Hematopoietic multipotent progenitor cell treated with erythropoietin and hydrocortisone succinate and interleukin-3 and kit ligand, for 17 days (in vitro differentiated cells): Measurements from ENCODE around the gene FREY1.
"Not testable (repeated sequence)": the region's sequence is repeated elsewhere in the genome, so short reads cannot be mapped to it uniquely, and the experiment has no call there.

ENCODE experiments used
- DNase-seq: peaks from one replicate; pipeline ENCODE4 v3.0.0-alpha.2; 2015; ENCODE audit warnings: low spot score

FREY1 gene

DNA sequence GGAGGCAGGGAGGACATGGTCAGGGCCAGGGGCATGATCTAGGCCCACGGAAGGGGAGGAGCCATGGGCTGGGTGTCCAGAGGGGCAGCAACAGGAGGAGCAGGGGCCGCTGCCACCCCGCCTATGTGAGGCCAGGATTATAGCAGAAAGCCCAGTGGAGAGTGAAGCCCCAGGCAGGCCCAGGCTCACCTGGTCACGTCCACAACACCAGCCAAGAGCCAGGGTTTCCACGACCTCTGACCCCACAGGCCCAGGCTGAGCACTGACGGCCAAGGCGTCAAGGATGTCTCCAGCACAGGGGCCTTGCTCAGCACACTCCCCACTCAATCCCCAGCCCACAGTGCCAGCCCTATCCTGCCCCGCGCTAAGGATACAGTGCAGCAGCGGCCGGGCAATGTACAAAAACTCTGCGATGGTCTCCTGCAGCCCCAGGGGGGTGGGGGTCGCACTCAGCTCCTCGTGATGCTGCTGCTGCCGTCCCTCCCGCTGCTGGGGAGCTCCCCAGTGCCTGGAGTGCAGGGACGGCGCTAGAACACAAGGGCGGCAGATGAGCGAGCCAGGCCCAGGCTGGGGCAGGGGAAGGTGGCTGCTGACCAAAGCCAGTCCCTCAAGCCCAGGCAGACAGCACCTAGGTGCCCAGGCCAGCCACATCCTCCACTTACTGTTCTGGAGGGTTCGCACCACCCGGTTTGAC is 7.0 kb upstream of the FREY1 start:
- no peak for DNase-seq

DNA sequence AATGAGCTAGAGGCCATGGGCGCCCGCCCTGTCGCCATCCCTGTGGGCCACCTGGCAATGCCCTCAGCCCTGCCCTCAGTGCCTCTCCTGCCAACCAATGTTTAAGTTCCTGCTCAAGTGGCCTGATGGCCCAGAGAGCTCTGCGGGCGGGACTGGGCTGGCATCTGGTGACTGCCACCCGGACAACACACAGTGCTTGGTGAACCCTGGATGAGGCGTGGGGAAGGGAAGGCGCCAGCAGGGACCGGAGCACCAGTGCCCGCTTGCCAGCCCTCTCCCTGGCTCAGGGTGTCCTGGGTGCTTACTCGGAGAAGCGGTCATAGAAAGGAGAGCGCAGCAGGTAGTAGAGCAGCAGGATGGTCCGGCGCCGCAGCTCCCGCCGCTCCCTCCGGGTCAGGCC is 6.4 kb upstream of the FREY1 start:
- DNase-seq: no peak

DNA sequence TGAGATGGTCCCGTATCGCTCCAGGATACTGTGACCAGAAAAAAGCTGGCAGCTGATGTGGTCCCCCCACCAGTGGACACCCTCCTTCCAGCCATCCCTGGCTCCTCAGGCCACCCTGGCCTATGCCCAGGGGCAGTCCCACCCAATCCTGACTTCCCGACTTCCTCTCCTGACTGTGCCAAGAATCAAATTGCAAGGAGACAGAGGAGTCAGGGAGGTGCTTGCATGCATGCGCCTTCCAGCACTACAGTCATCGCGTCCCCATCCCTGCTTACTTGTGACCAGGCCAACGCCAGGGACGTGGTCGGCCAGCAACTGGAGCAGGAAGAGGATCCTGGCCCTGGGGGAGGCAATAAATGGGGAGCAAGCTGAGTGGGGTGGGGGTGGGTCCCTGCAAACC is 3.6 kb upstream of the FREY1 start:
- no peak for DNase-seq

DNA sequence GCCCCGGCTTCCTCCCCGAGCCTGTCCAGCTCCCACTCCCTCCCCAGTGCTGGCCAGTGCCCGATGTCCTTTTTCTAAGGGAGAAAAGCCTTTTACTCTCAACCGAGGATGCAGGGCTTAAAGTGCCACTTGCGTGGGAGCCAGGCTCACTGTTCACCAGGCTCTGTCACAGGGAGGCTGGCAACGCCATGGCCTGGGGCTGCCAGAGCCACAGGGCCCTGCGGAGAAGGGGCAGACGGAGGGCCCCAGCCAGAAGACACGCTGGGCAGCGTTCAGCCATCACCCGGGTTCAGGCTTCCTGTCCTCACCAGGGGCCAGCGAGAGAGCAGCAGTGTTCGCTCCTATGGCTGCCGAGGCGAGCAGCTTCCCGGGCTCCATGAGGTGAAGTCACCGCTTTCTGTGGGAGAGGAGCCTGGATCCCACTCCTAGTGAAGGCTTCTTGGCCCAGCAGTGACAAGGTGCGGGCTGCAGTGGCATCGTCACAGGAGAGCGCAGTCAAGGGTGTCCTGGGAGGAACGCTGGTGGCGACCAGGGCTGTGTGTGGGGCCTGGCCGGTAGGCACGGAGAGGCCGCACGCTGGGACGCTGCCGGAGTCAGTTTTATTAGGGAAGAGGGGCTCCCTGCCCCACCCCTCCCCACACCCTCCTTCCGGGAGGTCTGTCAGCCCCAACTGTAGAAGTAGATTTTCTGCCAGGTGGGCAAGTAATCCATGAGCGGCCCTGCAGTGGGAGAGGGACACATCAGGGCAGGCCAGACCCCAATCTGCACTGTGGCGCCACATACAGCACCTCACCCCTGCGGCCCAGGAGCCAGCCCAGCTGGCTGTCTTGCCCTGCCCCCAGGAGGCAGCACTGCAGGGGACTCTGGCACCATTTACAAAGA is 2.8 kb upstream of the FREY1 start:
- no peak for DNase-seq

DNA sequence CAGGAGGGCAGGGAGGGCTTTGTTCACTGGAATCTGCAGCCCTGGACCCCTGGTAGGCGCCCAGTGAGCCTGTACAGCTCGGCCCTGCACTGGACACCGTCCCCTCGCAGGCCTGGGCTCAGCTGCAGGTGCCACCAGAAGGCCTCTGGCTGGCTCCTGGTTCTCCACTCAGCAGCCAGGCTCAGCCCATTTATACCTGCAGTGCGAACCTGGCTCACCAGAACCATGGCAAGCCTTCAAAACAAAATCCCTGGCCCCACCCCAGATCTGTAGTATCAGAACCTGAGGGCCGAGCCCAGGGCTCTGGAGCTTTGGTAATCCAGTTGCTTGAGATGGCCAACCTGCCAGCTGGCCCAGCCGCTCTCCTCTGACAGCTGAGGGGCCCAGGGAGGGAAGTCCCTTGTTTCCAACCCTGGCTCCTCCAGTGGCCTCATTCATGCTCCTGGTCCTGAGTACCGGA is 870 bp upstream of the FREY1 start:
- no peak for DNase-seq

DNA sequence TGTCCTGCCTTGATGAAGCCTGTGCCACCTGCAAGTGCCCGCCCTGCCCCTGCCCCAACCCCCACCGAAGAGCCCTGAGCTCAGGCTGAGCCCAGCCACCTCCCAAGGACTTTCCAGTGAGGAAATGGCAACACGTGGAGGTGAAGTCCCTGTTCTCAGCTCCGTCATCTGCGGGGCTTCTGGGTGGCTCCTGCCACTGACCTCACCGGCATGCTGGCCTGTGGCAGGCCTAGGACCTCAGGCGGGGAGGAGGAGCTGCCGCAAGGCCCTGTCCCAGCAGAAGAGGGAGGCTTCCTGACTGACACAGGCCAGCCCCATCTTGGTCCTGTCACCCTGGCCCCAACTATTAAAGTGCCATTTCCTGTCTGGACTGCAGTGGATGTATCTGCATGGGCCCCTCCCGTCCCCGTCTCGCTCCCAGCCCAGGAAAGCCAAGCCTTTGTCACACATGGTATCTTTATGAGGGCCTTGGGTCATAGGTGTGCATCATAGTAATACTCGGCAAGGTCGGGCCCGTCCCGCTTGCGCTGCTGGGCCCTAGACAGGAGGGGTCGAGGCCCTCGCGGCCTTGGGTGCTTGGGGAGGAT is 882 bp downstream of the FREY1 start:
- DNase-seq: no peak

DNA sequence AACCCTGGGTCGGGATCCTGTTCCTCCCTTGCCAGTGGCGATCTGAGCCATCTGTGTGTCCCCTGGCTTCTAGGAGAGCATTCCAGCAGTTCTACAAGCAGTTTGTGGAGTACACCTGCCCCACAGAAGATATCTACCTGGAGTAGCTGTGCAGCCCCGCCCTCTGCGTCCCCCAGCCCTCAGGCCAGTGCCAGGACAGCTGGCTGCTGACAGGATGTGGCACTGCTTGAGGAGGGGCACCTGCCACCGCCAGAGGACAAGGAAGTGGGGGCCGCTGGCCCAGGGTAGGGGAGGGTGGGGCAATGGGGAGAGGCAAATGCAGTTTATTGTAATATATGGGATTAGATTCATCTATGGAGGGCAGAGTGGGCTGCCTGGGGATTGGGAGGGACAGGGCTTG is 1.5 kb downstream of the FREY1 start:
- DNase-seq: not testable (repeated sequence)

DNA sequence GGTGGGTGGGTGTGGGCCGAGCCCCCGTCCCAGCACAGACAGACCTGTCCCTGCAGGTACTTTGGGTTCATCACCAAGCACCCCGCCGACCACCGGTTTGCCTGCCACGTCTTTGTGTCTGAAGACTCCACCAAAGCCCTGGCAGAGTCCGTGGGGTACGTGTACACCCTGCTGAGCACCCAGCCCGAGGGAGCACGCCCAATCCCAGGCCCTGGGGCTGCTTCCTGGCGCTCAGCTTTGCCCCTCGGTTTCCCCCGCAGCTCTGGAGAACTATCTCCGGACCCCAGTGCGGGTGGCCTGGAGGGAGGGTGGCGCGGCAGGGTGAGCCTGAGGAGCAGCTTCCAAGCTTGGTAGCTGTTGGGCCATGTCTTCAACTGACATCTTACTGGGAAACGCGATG is 2.0 kb downstream of the FREY1 start:
- no peak for DNase-seq

DNA sequence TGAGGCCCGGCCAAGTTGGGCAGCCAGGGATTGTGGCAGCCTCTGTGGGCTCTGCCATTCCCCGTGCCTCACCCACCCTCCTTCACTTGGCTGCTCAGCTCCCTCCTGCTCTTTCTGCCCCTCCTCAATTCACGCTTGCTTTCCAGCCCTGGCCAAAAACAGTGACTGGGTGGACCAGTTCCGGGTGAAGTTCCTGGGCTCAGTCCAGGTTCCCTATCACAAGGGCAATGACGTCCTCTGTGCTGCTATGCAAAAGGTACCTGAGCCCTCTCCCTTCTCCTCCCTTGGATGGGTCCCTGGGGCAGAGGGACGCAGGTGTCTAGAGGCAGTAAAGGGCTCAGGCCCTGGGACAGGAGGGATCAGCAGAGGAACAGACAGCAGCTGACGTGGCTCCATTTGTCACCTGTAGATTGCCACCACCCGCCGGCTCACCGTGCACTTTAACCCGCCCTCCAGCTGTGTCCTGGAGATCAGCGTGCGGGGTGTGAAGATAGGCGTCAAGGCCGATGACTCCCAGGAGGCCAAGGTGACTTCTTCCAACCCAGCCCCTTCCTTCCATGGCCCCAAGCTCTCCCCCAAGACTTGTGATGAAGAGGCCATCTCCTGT is 2.7 kb downstream of the FREY1 start:
- no peak for DNase-seq

DNA sequence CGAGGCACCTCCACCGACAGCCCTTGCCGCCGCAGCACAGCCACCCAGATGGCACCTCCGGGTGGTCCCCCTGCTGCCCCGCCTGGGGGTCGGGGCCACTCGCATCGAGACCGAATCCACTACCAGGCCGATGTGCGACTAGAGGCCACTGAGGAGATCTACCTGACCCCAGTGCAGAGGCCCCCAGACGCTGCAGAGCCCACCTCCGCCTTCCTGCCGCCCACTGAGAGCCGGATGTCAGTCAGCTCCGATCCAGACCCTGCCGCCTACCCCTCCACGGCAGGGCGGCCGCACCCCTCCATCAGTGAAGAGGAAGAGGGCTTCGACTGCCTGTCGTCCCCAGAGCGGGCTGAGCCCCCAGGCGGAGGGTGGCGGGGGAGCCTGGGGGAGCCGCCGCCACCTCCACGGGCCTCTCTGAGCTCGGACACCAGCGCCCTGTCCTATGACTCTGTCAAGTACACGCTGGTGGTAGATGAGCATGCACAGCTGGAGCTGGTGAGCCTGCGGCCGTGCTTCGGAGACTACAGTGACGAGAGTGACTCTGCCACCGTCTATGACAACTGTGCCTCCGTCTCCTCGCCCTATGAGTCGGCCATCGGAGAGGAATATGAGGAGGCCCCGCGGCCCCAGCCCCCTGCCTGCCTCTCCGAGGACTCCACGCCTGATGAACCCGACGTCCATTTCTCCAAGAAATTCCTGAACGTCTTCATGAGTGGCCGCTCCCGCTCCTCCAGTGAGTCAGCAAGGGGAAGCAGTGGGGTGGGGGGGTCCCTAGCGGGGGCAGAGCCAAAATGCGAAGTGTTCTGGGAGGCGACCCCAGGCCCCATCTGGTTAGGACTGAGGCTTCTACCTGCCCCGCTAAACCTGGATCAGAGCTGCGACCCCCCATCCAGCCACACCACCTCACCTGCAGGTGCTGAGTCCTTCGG is 4.4 kb downstream of the FREY1 start:
- no peak for DNase-seq

DNA sequence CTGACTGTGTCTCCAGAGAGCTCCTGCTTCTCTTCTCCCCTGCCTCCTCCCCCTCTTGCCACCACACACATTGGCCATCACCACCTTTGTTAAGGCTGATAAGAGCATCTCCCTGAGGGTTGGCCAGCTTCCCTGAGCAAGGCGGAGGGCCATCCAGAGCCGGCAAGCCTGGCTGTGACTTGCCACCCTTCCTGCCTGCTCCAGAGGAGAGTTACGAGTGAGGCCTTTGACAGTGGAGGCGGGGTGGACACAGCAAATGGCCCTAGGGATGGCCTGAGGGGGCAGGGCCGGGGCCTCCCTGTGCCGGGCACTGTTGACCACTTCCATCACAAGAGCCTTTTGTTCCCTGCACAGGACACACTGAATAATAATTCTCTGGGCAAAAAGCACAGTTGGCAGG is 5.4 kb downstream of the FREY1 start:
- no peak for DNase-seq

DNA sequence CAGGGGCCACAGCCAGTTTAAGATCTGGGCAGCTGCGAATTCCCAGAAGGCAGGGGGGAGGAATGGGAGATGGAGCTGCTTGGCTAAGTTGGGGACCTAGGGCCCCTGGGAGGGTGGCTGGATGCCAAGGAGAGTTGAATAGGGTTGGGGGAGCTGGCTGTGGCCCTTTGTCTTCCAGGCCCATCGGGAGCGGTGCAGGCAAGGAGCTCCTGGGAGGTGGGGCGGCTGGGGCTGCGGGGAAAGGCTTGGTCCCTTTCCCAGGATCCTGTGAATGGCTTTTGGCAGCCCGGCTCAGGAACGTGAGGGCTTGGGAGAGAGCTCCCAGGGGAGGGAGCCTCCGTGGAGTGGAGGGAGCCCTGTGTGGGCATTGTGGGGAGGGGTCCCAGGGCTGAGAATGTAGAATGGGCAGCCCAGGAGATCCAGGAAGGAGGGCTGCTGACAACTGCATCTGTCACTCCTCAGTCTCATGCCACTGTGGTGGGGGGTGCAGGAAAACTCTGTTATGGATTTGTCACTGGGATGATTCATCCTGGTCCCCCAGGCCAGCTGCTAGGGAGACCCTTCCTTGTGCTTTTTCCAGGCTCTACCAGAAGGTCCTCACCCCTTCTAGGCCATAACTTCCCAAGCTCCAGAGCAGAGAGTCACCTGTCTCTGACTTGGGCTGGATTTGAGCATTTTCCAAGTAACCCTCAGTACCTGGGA is 6.0 kb downstream of the FREY1 start:
- DNase-seq: no peak

DNA sequence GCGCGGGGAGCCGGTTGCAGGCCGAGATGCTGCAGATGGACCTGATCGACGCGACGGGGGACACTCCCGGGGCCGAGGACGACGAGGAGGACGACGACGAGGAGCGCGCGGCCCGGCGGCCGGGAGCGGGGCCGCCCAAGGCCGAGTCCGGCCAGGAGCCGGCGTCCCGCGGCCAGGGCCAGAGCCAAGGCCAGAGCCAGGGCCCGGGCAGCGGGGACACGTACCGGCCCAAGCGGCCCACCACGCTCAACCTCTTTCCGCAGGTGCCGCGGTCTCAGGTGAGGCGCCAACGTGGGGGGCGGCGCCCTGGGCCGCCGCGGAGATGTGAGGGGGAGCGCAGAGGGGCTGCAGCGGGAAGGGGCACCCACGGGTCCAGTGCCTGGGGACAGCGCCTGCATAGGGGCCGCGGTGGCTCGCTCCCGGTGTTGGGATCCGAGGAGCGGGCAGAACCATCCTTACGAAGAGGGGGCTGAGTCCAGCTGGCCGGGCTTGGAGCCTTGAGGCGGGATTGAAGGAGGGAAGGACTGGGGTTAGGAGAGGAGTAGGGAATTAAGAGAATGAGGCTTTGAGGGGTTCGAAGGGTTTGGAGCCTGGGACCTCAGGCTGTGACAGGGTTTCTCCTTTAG is 6.8 kb downstream of the FREY1 start:
- not testable (repeated sequence) for DNase-seq

DNA sequence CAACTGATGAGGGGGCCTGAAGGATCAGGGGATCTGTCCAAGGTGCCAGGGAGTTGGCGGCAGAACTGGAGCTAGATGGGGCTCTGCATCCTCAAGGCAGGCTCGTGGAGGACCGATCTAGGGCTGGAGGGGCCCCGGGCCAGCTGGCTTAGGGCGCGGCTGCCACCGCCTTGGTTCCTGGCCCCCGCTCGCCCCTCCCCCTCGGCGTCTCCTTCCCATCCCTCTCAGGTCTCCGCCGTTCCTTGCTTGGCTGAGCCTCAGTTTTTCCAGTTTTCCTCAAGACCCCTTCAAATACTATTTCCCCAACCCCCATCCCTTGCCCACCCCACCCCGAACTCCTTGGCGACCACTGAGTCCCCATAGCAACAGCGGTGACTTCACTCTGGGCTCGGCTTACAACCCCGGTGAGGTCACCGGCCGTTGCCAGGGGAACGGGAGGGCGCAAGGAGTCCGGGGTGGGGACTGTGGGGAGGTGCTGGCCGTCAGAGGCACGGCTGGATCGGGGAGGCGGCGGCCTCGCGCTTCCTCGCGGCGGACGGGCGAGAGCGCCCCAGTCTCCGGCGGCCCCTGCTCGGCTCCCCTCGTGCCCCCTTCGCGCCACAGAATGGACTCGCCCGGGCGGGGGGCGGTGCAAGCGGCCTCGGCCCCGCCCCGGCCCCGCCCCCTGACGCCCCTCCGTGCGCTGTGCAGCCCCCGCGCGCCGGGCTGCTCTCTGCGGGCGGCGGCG is 7.5 kb downstream of the FREY1 start:
- no peak for DNase-seq

DNA sequence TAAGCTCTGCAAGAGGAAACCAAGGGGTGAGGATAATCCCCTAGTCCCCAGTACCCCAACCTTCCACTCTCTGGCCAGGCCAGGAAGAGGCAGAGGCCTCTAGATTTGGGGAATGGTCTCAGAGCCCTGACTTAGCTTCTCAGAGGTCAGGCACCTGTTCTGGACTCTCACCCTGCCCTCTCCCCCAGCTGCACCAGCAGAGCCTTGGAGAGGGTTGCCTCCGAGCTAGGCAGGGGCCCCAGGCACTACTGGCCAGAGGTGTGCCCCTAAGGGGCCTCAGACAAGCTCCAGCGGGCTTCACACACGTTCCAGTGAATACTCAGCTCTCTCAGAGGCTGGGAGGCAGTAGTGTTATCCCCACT is 8.0 kb downstream of the FREY1 start:
- DNase-seq: no peak

DNA sequence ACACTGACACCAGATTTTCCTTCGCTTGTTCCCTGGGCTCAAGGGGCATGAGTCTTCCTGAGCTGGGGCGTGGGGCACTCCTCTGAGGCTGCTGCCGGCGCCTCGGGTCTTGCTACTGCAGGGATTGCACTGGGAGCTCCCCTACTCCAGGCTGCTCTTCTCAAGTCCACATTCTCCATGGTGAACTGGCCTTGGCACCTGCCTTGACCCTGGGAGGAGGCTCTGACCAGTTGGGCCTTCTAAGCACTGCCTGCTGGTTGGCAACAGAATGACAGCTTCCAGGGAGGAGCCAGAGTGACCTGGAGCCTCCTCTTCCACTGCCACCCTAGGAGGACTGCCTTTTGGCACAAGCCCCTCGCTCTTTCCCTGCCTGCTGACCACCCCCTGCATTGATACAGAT is 9.5 kb downstream of the FREY1 start:
- no peak for DNase-seq

DNA sequence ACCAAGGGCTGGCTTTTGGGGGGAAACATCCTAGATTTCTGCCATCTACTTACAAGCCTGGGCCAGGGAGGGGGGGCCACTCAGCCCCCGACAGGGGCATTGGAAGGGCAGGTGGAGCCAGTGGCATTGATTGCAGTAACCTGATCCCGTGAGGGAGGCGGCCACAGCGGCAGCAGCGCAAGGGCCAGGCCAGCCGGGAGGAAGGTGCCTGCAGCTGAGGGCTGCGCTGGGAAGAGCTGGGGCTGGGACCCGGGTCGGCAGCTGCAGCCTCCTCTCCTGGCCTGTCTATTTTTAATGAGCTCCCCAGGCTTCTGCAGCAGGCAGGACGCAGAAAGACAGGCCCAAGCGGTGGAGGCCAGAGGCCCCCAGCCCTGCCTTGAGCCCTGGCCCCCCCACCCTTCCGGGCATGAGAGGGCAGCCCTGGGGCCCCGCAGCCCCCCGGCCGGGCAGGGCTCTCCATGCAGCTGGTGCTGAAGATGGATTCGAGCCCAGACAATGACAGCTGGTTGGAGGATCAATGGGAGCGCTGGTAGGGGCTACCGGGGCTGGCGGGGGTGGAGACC is 10.6 kb downstream of the FREY1 start:
- DNase-seq: no peak

DNA sequence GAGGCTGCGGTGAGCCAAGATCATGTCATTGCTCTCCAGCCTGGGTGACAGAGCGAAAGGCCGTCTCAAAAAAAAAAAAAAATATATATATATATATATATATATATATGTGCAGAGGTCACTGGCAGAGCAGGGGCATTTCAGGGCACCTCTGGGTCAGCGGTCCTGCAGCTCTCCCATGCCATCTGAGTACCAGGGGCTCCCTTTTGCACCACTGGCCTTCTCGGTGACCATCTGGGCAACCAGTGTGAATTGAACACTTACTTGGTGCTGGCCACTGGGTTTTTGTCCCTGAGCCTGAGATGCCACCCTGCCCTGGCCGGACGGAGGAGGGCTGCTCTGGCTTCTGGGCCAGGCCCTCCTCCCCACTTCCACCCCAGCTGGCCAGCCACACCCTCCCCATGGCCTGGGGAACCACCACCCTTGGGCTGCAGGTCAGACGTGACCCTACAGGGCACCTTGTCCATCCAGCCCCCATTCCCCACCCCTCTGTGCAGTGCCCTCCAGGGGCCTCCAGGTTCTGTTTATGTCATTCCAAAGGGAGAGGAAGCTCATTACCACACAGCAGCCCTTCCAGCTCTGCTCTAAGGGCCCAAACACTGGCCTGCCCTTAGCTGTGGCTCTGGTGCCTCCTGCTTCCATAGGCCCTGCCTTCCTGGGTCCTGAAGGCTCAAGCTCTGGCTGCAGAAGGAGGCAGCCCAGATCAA is 11.4 kb downstream of the FREY1 start:
- no peak for DNase-seq
